HCT116 (cell line): ENCODE results near the gene THSD4.

Source experiments
- ATF3 ChIP-seq: IDR thresholded peaks from 2 replicates; pipeline ENCODE4 v1.6.1; 2012
- CBX3 ChIP-seq: IDR thresholded peaks from 2 replicates; pipeline ENCODE4 v1.6.1; 2012; ENCODE audit warnings: low read depth
- CTCF ChIP-seq, 3 experiments: fragments of 200-600 bp in 1 of 3; sonication (generic) in 1 of 3; IDR thresholded peaks in 2 of 3; conservative IDR thresholded peaks in 1 of 3; 2 replicates each; pipeline ENCODE4 v1.5.1; 2012 to 2017; ENCODE audit warnings: low read depth in 2 of 3, low read length in 2 of 3, antibody characterized with exemption in 1 of 3, borderline replicate concordance in 1 of 3, control low read depth in 1 of 3, mild to moderate bottlenecking in 1 of 3, mixed read lengths in 1 of 3, mixed run types in 1 of 3, moderate library complexity in 1 of 3; ENCODE audit not compliant: insufficient read depth in 1 of 3
- EGR1 ChIP-seq: IDR thresholded peaks from 2 replicates; pipeline ENCODE4 v1.6.1; 2012; ENCODE audit warnings: low read depth
- EZH2 ChIP-seq: fragments of 200-600 bp; sonication (generic); IDR thresholded peaks from 2 replicates; pipeline ENCODE4 v1.6.1; 2017; ENCODE audit warnings: antibody characterized with exemption, mixed run types
- EZH2phosphoT487 ChIP-seq: fragments of 200-600 bp; IDR thresholded peaks from 2 replicates; pipeline ENCODE4 v1.6.1; 2018; ENCODE audit warnings: antibody characterized with exemption, borderline replicate concordance
- FOSL1 ChIP-seq: IDR thresholded peaks from 2 replicates; pipeline ENCODE4 v1.6.1; 2012; ENCODE audit warnings: low read depth
- MAX ChIP-seq: IDR thresholded peaks from 2 replicates; pipeline ENCODE4 v1.6.1; 2012
- POLR2A ChIP-seq: IDR thresholded peaks from 2 replicates; pipeline ENCODE4 v1.7.0; 2011; ENCODE audit warnings: borderline replicate concordance; ENCODE audit not compliant: insufficient read depth, insufficient read length; ENCODE audit errors: extremely low read depth
- RAD21 ChIP-seq: IDR thresholded peaks from 2 replicates; pipeline ENCODE4 v1.6.1; 2012; ENCODE audit warnings: low read depth, mild to moderate bottlenecking
- REST ChIP-seq: IDR thresholded peaks from 2 replicates; pipeline ENCODE4 v1.6.1; 2012; ENCODE audit warnings: low read depth
- SIN3A ChIP-seq: IDR thresholded peaks from 2 replicates; pipeline ENCODE4 v1.6.1; 2012; ENCODE audit warnings: low read depth
- TCF7L2 ChIP-seq: IDR thresholded peaks from 2 replicates; pipeline ENCODE4 v1.7.0; 2011; ENCODE audit warnings: borderline replicate concordance, inconsistent platforms; ENCODE audit not compliant: insufficient read depth, insufficient read length; ENCODE audit errors: extremely low read depth
- ZNF274 ChIP-seq: fragments of 200-500 bp; sonication (Bioruptor generic); IDR thresholded peaks from 2 replicates; pipeline ENCODE4 v1.6.1; 2014; ENCODE audit warnings: mild to moderate bottlenecking, low read depth, low read length, inconsistent platforms

- no peak for TF ChIP-seq CTCF (IDR thresholded peaks at IDR 0.05 in 2 of 3, conservative IDR thresholded peaks at IDR 0.05 in 1 of 3; ENCODE audit: borderline replicate concordance in 1 of 3, insufficient read depth in 1 of 3, low read depth in 2 of 3, low read length in 2 of 3)
- no peak for TF ChIP-seq MAX
- TF ChIP-seq SIN3A = no peak
- TF ChIP-seq REST = no peak
- TF ChIP-seq EZH2phosphoT487 = no peak
- TF ChIP-seq FOSL1 = no peak
- no peak for TF ChIP-seq ZNF274
- TF ChIP-seq TCF7L2 = no peak
- TF ChIP-seq POLR2A = no peak
- no peak for TF ChIP-seq EZH2
- no peak for TF ChIP-seq CBX3
- TF ChIP-seq ATF3 = no peak
- no peak for TF ChIP-seq RAD21
- no peak for TF ChIP-seq EGR1
These were observed 664.0 kb downstream of the THSD4 start for GRCh38 chr15:71779073-71779797.
